Thyroid gland (tissue), 4 donors: ENCODE results near the gene UBXN7.
"Not testable (repeated sequence)": the region's sequence is repeated elsewhere in the genome, so short reads cannot be mapped to it uniquely, and the experiment has no call there.

ENCODE experiments used
- POLR2A ChIP-seq, 2 donors: fragments of 450-650 bp; IDR thresholded peaks; one replicate each; pipeline ENCODE4 v1.6.1; 2017; ENCODE audit warnings: antibody characterized with exemption in 2 of 2, mild to moderate bottlenecking in 2 of 2, moderate library complexity in 1 of 2
- TF ChIP-seq, protein P1 (sequence below), 6 experiments: fragments of 200-600 bp in 3 of 6; fragments of 450-650 bp in 3 of 6; sonication (generic) in 3 of 6; IDR thresholded peaks; one replicate each; pipeline ENCODE4 v1.5.1; 2016 to 2019; ENCODE audit warnings: antibody characterized with exemption in 6 of 6, mild to moderate bottlenecking in 2 of 6, inconsistent platforms in 1 of 6, moderate library complexity in 1 of 6

GRCh38 chr3:196385446-196385845 is 46.8 kb downstream of the UBXN7 start:
- TF ChIP-seq, protein P1, sequence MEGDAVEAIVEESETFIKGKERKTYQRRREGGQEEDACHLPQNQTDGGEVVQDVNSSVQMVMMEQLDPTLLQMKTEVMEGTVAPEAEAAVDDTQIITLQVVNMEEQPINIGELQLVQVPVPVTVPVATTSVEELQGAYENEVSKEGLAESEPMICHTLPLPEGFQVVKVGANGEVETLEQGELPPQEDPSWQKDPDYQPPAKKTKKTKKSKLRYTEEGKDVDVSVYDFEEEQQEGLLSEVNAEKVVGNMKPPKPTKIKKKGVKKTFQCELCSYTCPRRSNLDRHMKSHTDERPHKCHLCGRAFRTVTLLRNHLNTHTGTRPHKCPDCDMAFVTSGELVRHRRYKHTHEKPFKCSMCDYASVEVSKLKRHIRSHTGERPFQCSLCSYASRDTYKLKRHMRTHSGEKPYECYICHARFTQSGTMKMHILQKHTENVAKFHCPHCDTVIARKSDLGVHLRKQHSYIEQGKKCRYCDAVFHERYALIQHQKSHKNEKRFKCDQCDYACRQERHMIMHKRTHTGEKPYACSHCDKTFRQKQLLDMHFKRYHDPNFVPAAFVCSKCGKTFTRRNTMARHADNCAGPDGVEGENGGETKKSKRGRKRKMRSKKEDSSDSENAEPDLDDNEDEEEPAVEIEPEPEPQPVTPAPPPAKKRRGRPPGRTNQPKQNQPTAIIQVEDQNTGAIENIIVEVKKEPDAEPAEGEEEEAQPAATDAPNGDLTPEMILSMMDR (IDR thresholded peaks at IDR 0.05) = not testable (repeated sequence)
- TF ChIP-seq POLR2A (IDR thresholded peaks at IDR 0.05) = not testable (repeated sequence)
